HepG2 (cell line): ENCODE results near the gene NEUROD1. TPM values are rescaled to one million over a fixed set of nuclear protein-coding genes. Genes with fewer than 3 reads are reported as not detected.

Experiments
- ATAC-seq: fragments of 200-7000 bp; cut with Tn5 transposase; 3 replicates; pipeline ENCODE4 v1.9.1; 2020; ENCODE audit warnings: mild to moderate bottlenecking, moderate library complexity
- BruUV-seq: library from RNA; stranded (reverse); fragments of 400-500 nt; replicated peaks from 2 replicates; lab custom pipeline; 2021; lab: Mats Ljungman, UMichigan
- CTCF ChIA-PET: fragments of 300-600 bp; formaldehyde crosslinking; extraction: SDS; loops from one replicate; lab custom pipeline; 2021; ENCODE audit warnings: low total read pairs, inconsistent platforms, low intra/inter-chr PET ratio; lab: Yijun Ruan, JAX
- POLR2A ChIA-PET: fragments of 350-600 bp; sonication (Branson Sonifier 250); formaldehyde crosslinking; loops from one replicate; lab custom pipeline; 2020; ENCODE audit warnings: antibody characterized with exemption, inconsistent platforms; lab: Yijun Ruan, JAX
- DNase-seq: peaks from one replicate; pipeline ENCODE4 v3.0.0-alpha.2; 2015; ENCODE audit warnings: low spot score
- FAIRE-seq: peaks from 3 replicates; lab custom pipeline; 2011; peaks lifted over from hg19 to GRCh38; lab: Jason Lieb, UNC
- H2AFZ ChIP-seq: one replicate; pipeline ENCODE4 v1.6.1; 2011; ENCODE audit warnings: low read length, inconsistent platforms
- H3K27ac ChIP-seq: fragments of 300-600 bp; 3 replicates; pipeline ENCODE4 v1.8.0; 2011; ENCODE audit warnings: mixed run types, mild to moderate bottlenecking, mixed read lengths, low read length, inconsistent platforms; ENCODE audit not compliant: insufficient read depth; ENCODE audit errors: extremely low read length
- H3K27me3 ChIP-seq, 2 experiments: fragments of 200-600 bp in 1 of 2; 2 replicates in 1 of 2; 3 replicates in 1 of 2; pipeline versions ENCODE4 v1.6.0 to v1.8.0; 2011; ENCODE audit warnings: low read length in 2 of 2, mild to moderate bottlenecking in 2 of 2, moderate library complexity in 2 of 2, inconsistent platforms in 1 of 2; ENCODE audit not compliant: insufficient read depth in 2 of 2, control insufficient read depth in 1 of 2
- H3K36me3 ChIP-seq, 2 experiments: fragments of 200-600 bp in 1 of 2; replicated peaks in 1 of 2; 2 replicates in 1 of 2; 3 replicates in 1 of 2; pipeline versions ENCODE4 v1.5.1 to v1.8.0; 2011; ENCODE audit warnings: low read length in 2 of 2, inconsistent platforms in 1 of 2; ENCODE audit not compliant: insufficient read depth in 2 of 2, control insufficient read depth in 1 of 2
- H3K4me1 ChIP-seq: 2 replicates; pipeline ENCODE4 v1.5.1; 2012; ENCODE audit warnings: low read length, inconsistent platforms; ENCODE audit not compliant: insufficient read depth
- H3K4me2 ChIP-seq: 2 replicates; pipeline ENCODE4 v1.6.0; 2011; ENCODE audit warnings: low read depth, low read length, inconsistent platforms
- H3K4me3 ChIP-seq, 3 experiments: fragments of 200-600 bp in 1 of 3; sonication (generic), shearing (Covaris generic) in 1 of 3; replicated peaks in 1 of 3; 2 replicates each; pipeline ENCODE4 v1.5.1; 2011 to 2016; ENCODE audit warnings: low read length in 3 of 3, inconsistent platforms in 2 of 3, low read depth in 2 of 3, mild to moderate bottlenecking in 2 of 3, control low read depth in 1 of 3, mixed read lengths in 1 of 3; ENCODE audit not compliant: insufficient read depth in 1 of 3
- H3K79me2 ChIP-seq: one replicate; pipeline ENCODE4 v1.6.1; 2011; ENCODE audit warnings: low read length, inconsistent platforms; ENCODE audit not compliant: insufficient read depth
- H3K9ac ChIP-seq: 2 replicates; pipeline ENCODE4 v1.6.0; 2011; ENCODE audit warnings: mild to moderate bottlenecking, low read depth, low read length, inconsistent platforms; ENCODE audit not compliant: insufficient read depth
- H3K9me3 ChIP-seq: 2 replicates; pipeline ENCODE4 v1.5.1; 2012; ENCODE audit warnings: mild to moderate bottlenecking, low read length
- H4K20me1 ChIP-seq: 2 replicates; pipeline ENCODE4 v1.6.0; 2011; ENCODE audit warnings: inconsistent platforms, mild to moderate bottlenecking, low read length, moderate library complexity; ENCODE audit not compliant: insufficient read depth
- EZH2 ChIP-seq: conservative IDR thresholded peaks from 2 replicates; pipeline ENCODE4 v1.6.1; 2012; ENCODE audit warnings: mild to moderate bottlenecking, low read depth, low read length, moderate library complexity
- GATAD2A ChIP-seq: IDR thresholded peaks from 2 replicates; pipeline ENCODE4 v1.6.1; 2016
- MAFG ChIP-seq: sonication (generic); formaldehyde crosslinking; IDR thresholded peaks from 2 replicates; pipeline ENCODE4 v1.5.1; 2020; ENCODE audit warnings: mild to moderate bottlenecking, missing genetic modification reagents
- NCOA5 ChIP-seq: sonication (generic); formaldehyde crosslinking; IDR thresholded peaks from 2 replicates; pipeline ENCODE4 v1.4.0; 2020; ENCODE audit warnings: missing genetic modification reagents
- NFKBIZ ChIP-seq: IDR thresholded peaks from 2 replicates; pipeline ENCODE4 v1.6.1; 2018; ENCODE audit warnings: missing genetic modification reagents, missing compliant biosample characterization
- NR2F2 ChIP-seq: IDR thresholded peaks from 2 replicates; pipeline ENCODE4 v1.6.1; 2012; ENCODE audit warnings: low read depth, inconsistent platforms, borderline replicate concordance
- PCBP1 ChIP-seq: fragments of 200-400 bp; formaldehyde crosslinking; IDR thresholded peaks from 2 replicates; pipeline ENCODE4 v1.6.1; 2017; ENCODE audit warnings: mild to moderate bottlenecking, low read depth, low read length, borderline replicate concordance
- PTBP1 ChIP-seq: fragments of 200-400 bp; formaldehyde crosslinking; IDR thresholded peaks from 2 replicates; pipeline ENCODE4 v1.6.1; 2018; ENCODE audit warnings: low read length, low read depth; ENCODE audit not compliant: poor library complexity, severe bottlenecking
- SIX1 ChIP-seq: sonication (generic); formaldehyde crosslinking; IDR thresholded peaks from 2 replicates; pipeline ENCODE4 v1.4.0; 2020; ENCODE audit warnings: missing genetic modification reagents, borderline replicate concordance
- SKI ChIP-seq: fragments of 450-650 bp; IDR thresholded peaks from one replicate; pipeline ENCODE4 v1.6.1; 2018; ENCODE audit warnings: mild to moderate bottlenecking; ENCODE audit not compliant: partially characterized antibody
- YEATS4 ChIP-seq: sonication (generic); formaldehyde crosslinking; IDR thresholded peaks from 2 replicates; pipeline ENCODE4 v1.4.0; 2020; ENCODE audit warnings: missing genetic modification reagents, borderline replicate concordance
- ZMYM4 ChIP-seq: sonication (generic); formaldehyde crosslinking; IDR thresholded peaks from 2 replicates; pipeline ENCODE4 v1.8.1; 2023; ENCODE audit warnings: mild to moderate bottlenecking, missing genetic modification reagents
- ZNF180 ChIP-seq: sonication (generic); formaldehyde crosslinking; IDR thresholded peaks from 2 replicates; pipeline ENCODE4 v1.4.0; 2020; ENCODE audit warnings: low read depth, missing genetic modification reagents, borderline replicate concordance
- ZNF451 ChIP-seq: sonication (generic); formaldehyde crosslinking; IDR thresholded peaks from 2 replicates; pipeline ENCODE4 v1.5.0; 2020; ENCODE audit warnings: mild to moderate bottlenecking, missing genetic modification reagents
- ZNF570 ChIP-seq: sonication (generic); formaldehyde crosslinking; IDR thresholded peaks from 2 replicates; pipeline ENCODE4 v1.4.0; 2020; ENCODE audit warnings: mild to moderate bottlenecking, missing genetic modification reagents, borderline replicate concordance
- ZNF883 ChIP-seq: sonication (generic); formaldehyde crosslinking; IDR thresholded peaks from 2 replicates; pipeline ENCODE4 v1.5.1; 2020; ENCODE audit warnings: mild to moderate bottlenecking, missing genetic modification reagents; ENCODE audit errors: not compliant biosample characterization
- WGBS: methylation state at CpG from one replicate; pipeline ENCODE4 v1.1.6; 2017; ENCODE audit warnings: low lambda C conversion rate; 5-methylcytosine and 5-hydroxymethylcytosine counted together
- in situ Hi-C: cut with HindIII; loops from 2 replicates; pipeline ENCODE4 v1.10.0; 2017; ENCODE audit warnings: low pct_unique_long_range_greater_than_20kb; ENCODE audit not compliant: extremely low pct_ligation_motif_present
- intact Hi-C: fragments of 100-400 bp; cut with micrococcal nuclease; formaldehyde crosslinking; loops from one replicate; pipeline ENCODE4 v1.10.0; 2022; ENCODE audit not compliant: unreplicated experiment
- polyA plus RNA-seq, 8 experiments: library from polyadenylated mRNA; depleted of rRNA in 3 of 8; stranded (reverse) in 7 of 8; unstranded in 1 of 8; fragments of >200 nt; fragmentation: Illumina TruSeq in 4 of 8; extraction: Trizol in 4 of 8; gene quantifications; 2 replicates each; pipeline versions ENCODE4 v1.2.1 to v1.2.3, GENCODE V29; 2011 to 2016; ENCODE audit warnings: low read depth in 4 of 8, missing spikeins in 1 of 8, mixed read lengths in 1 of 8; ENCODE audit not compliant: insufficient read depth in 1 of 8
- total RNA-seq, 5 experiments: library from RNA; depleted of rRNA; stranded (reverse); fragments of >200 nt; fragmentation: Illumina TruSeq; extraction: Trizol; gene quantifications; 2 replicates each; pipeline ENCODE4 v1.2.3, GENCODE V29; 2016; ENCODE audit warnings: low read depth in 1 of 5
- TF ChIP-seq, protein P1 (sequence below): sonication (generic); formaldehyde crosslinking; IDR thresholded peaks from 2 replicates; pipeline ENCODE4 v1.5.1; 2020; ENCODE audit warnings: missing genetic modification reagents, mild to moderate bottlenecking, borderline replicate concordance
- TF ChIP-seq, protein P2 (sequence below): sonication (generic); formaldehyde crosslinking; IDR thresholded peaks from 2 replicates; pipeline ENCODE4 v1.4.0; 2020; ENCODE audit warnings: missing genetic modification reagents

NEUROD1 gene
- total and polyA plus RNA-seq, 2 of the 13 experiments (the other 11 are each of a cell fraction or from before 2014, with no cell fraction given): not detected

DNA sequence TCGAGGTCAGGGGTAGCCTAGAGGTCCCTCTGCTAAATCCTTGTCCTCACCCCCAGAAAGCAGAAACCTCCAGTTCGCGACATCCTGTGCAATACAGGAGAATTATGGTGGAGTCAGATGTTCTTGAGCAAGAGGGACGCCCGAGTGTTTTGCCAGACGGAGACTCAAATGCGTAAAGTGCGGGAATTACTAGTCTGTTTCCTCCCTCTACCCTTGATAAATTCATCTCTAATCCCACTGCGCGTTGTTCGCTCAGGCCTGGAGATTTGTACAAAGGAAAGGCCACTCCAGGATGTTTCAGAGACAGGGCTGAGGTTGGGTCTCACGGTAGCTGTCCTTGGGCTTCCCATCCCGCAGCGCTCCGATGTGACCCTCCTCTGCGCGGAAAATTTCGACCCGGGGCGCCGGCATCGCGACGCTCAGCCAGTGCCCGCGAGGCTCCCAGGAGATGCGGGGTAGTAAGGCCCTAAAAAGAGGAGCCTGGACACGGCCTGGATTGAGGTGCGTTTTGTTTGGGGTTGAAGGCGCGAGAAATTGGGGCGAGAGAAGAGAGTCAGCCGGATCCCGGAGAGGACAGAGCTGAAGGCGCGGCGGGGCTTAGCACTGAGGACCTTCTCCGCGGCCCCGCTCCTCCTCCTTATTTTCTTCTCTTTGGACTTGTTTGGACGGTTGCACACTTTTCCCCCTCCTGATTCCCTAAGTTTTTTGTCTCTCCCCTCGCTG lies 2.6 kb upstream of the NEUROD1 start:
- H3K27ac ChIP-seq: no peak overlapping the region
- no peak for FAIRE-seq
- no peak for ATAC-seq
- ChIA-PET CTCF (no interaction called here), POLR2A (no interaction called here)
- no peaks in the 10 kb centered on the region for H3K4me1 ChIP-seq
- H4K20me1 ChIP-seq: no peaks in the 10 kb centered on the region; the same call in 1 of the 2 replicates
- TF ChIP-seq EZH2 (0 out of 2 replicates have a peak, but pooled peaks have one; percentile 68), ZNF180 (CRISPR knock-in tag) (no peak), NCOA5 (CRISPR knock-in tag) (no peak), ZNF883 (CRISPR knock-in tag) (no peak), GATAD2A (CRISPR knock-in tag) (no peak), NR2F2 (no peak), ZMYM4 (no peak), MAFG (CRISPR knock-in tag) (no peak), YEATS4 (no peak), PCBP1 (0 out of 2 replicates have a peak, but pooled peaks have one; percentile 30), PTBP1 (no peak), SIX1 (CRISPR knock-in tag) (no peak), SKI (no peak), ZNF570 (CRISPR knock-in tag) (no peak), ZNF451 (CRISPR knock-in tag) (no peak), NFKBIZ (CRISPR knock-in tag) (no peak)
- TF ChIP-seq, protein P1, sequence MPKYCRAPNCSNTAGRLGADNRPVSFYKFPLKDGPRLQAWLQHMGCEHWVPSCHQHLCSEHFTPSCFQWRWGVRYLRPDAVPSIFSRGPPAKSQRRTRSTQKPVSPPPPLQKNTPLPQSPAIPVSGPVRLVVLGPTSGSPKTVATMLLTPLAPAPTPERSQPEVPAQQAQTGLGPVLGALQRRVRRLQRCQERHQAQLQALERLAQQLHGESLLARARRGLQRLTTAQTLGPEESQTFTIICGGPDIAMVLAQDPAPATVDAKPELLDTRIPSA (CRISPR knock-in tag): no peak
- TF ChIP-seq, protein P2, sequence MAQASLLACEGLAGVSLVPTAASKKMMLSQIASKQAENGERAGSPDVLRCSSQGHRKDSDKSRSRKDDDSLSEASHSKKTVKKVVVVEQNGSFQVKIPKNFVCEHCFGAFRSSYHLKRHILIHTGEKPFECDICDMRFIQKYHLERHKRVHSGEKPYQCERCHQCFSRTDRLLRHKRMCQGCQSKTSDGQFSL (CRISPR knock-in tag): no peak
- H3K9ac ChIP-seq: no peak overlapping the region
- H3K9me3 ChIP-seq: no peaks in the 10 kb centered on the region
- H2AFZ ChIP-seq: no peak overlapping the region
- H3K4me2 ChIP-seq: no peak overlapping the region
- intact Hi-C loops (no loop called here), in situ Hi-C loops (no loop called here)
- no peak for DNase-seq
- BruUV-seq: no TSS peak
- peaks cover 9 to 54% of the 10 kb centered on the region in 2 experiments for H3K27me3 ChIP-seq
- no peak overlapping the region for H3K4me3 ChIP-seq
- H3K36me3 ChIP-seq: no peaks in the 10 kb centered on the region
- 54% methylated on average over 42 of the region's 42 CpGs for WGBS
- H3K79me2 ChIP-seq: no peaks in the 10 kb centered on the region
